ENCODE results near the gene DDC.

DNA sequence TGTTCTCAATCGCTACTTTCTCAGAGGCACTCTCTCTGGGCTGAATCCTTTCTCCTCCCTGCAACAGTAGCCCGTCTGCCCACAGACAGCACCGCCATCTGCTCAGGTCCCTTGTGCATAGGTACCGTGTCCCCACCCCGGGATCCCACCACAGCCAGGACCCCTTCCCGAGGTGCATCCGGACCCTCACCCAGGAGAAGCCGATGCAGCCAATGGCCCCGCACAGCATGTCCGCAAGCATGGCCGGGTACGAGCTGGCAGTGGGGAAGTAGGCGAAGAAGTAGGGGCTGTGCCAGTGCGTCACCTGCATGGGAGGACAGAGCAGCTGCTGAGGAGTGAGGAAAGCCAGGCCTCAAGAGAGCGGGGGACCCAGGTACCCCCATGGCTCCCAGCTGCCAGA, 25.5 kb downstream of the DDC start:
- no peak for TF ChIP-seq POLR2AphosphoS5 (IDR thresholded peaks at IDR 0.05)
- TF ChIP-seq, protein P1, sequence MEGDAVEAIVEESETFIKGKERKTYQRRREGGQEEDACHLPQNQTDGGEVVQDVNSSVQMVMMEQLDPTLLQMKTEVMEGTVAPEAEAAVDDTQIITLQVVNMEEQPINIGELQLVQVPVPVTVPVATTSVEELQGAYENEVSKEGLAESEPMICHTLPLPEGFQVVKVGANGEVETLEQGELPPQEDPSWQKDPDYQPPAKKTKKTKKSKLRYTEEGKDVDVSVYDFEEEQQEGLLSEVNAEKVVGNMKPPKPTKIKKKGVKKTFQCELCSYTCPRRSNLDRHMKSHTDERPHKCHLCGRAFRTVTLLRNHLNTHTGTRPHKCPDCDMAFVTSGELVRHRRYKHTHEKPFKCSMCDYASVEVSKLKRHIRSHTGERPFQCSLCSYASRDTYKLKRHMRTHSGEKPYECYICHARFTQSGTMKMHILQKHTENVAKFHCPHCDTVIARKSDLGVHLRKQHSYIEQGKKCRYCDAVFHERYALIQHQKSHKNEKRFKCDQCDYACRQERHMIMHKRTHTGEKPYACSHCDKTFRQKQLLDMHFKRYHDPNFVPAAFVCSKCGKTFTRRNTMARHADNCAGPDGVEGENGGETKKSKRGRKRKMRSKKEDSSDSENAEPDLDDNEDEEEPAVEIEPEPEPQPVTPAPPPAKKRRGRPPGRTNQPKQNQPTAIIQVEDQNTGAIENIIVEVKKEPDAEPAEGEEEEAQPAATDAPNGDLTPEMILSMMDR (IDR thresholded peaks at IDR 0.05) = no peak
